ENCODE data around the gene KTN1. TPM values are rescaled to one million over a fixed set of nuclear protein-coding genes. Genes with fewer than 3 reads are reported as not detected.

The KTN1 gene
- total and polyA plus RNA-seq, 2 experiments from 2014 or later, result 124 to 607 TPM

GRCh38 chr14:55697414-55697861 lies 117.4 kb downstream of the KTN1 start:
- DNase-seq (ENCODE audit: low spot score), result peak; percentile 30
- H3K36me3 ChIP-seq (ENCODE audit: insufficient read depth), result no peaks in the 10 kb centered on the region
- H2AFZ ChIP-seq, result no peak overlapping the region
- H3K4me3 ChIP-seq, result no peak overlapping the region
- H3K79me2 ChIP-seq (replicated peaks; ENCODE audit: insufficient read depth), result no peaks in the 10 kb centered on the region
- no peak for TF ChIP-seq NANOG (IDR thresholded peaks at IDR 0.05; ENCODE audit: borderline replicate concordance)
- no peak for TF ChIP-seq ZNF331 (CRISPR knock-in tag; IDR thresholded peaks at IDR 0.05; ENCODE audit: low read depth)
- no peak for TF ChIP-seq POLR2AphosphoS5 (IDR thresholded peaks at IDR 0.05; ENCODE audit: low read depth)
- no peak for TF ChIP-seq EZH2 (IDR thresholded peaks at IDR 0.05; ENCODE audit: low read depth, unreplicated experiment)
- TF ChIP-seq EZH2phosphoT487 (IDR thresholded peaks at IDR 0.05; ENCODE audit: unreplicated experiment), result no peak
- TF ChIP-seq ETS1 (IDR thresholded peaks at IDR 0.05), result no peak
- Mint-ChIP-seq H3K27ac (no peak overlapping the region; the same call in 1 of the 2 replicates), H3K4me3 (no peak overlapping the region), H3K27me3 (ENCODE audit: insufficient read depth, low read depth, poor library complexity) (peaks cover 1% of the 10 kb centered on the region), H3K4me1 (peaks cover 20% of the 10 kb centered on the region), H3K9me3 (no peaks in the 10 kb centered on the region), H3K36me3 (ENCODE audit: low read depth) (peaks cover 2% of the 10 kb centered on the region; the same call in 1 of the 3 replicates)
- peaks cover 7% of the 10 kb centered on the region; the same call in 1 of the 2 replicates for H3K4me1 ChIP-seq (ENCODE audit: insufficient read depth)
- no peak overlapping the region for H3K27ac ChIP-seq (ENCODE audit: low read depth)
- H3K27me3 ChIP-seq (ENCODE audit: insufficient read depth), result no peaks in the 10 kb centered on the region
- H3F3A ChIP-seq (replicated peaks; ENCODE audit: low read depth), result no peaks in the 10 kb centered on the region
- peaks cover 15% of the 10 kb centered on the region for H3K9me2 ChIP-seq (ENCODE audit: insufficient read depth)
- ATAC-seq, result no peak
- H3K4me2 ChIP-seq, result 0 out of 2 replicates have a peak overlapping the region, but pooled peaks have one; percentile 20
- no peaks in the 10 kb centered on the region for H4K20me1 ChIP-seq (replicated peaks; ENCODE audit: insufficient read depth)

- Mint-ChIP-seq H3K27ac (no peak overlapping the region), H3K9me3 (no peaks in the 10 kb centered on the region), H3K4me3 (no peak overlapping the region), H3K27me3 (ENCODE audit: insufficient read depth, low read depth, poor library complexity) (peaks cover 1% of the 10 kb centered on the region), H3K36me3 (ENCODE audit: low read depth) (peaks cover 2% of the 10 kb centered on the region; the same call in 1 of the 3 replicates), H3K4me1 (peaks cover 20% of the 10 kb centered on the region)
- Histone ChIP-seq H2AFZ (no peak overlapping the region), H3K4me2 (no peak overlapping the region), H3K4me1 (ENCODE audit: insufficient read depth) (peaks cover 7% of the 10 kb centered on the region; the same call in 1 of the 2 replicates), H3K9me2 (ENCODE audit: insufficient read depth) (peaks cover 15% of the 10 kb centered on the region), H4K20me1 (replicated peaks; ENCODE audit: insufficient read depth) (no peaks in the 10 kb centered on the region), H3K79me2 (replicated peaks; ENCODE audit: insufficient read depth) (no peaks in the 10 kb centered on the region), H3K27me3 (ENCODE audit: insufficient read depth) (no peaks in the 10 kb centered on the region), H3F3A (replicated peaks; ENCODE audit: low read depth) (no peaks in the 10 kb centered on the region), H3K27ac (ENCODE audit: low read depth) (no peak overlapping the region), H3K36me3 (ENCODE audit: insufficient read depth) (no peaks in the 10 kb centered on the region), H3K4me3 (no peak overlapping the region)
- TF ChIP-seq ZNF462 (CRISPR knock-in tag; IDR thresholded peaks at IDR 0.05), result no peak
- TF ChIP-seq CTCF (conservative IDR thresholded peaks at IDR 0.05; ENCODE audit: low read depth in 2 of 2), result no peak
- no peak for TF ChIP-seq EZH2 (IDR thresholded peaks at IDR 0.05; ENCODE audit: low read depth, unreplicated experiment)
- ATAC-seq (no peak), DNase-seq (ENCODE audit: low spot score) (no peak)
These were observed 118.0 kb downstream of the KTN1 start for GRCh38 chr14:55698051-55698450.
